Mucosa of rectum (tissue), 2 donors: ENCODE measurements around the gene CREBBP.

Experiments
- H3K27ac ChIP-seq, 2 donors: one replicate each; pipeline ENCODE4 v1.7.0; 2013; ENCODE audit warnings: inconsistent platforms in 2 of 2, low read depth in 2 of 2, low read length in 2 of 2
- H3K27me3 ChIP-seq, 2 donors: one replicate each; pipeline ENCODE4 v1.7.0; 2013; ENCODE audit warnings: low read length in 2 of 2; ENCODE audit not compliant: control insufficient read depth in 2 of 2, insufficient read depth in 2 of 2
- H3K36me3 ChIP-seq, 2 donors: one replicate each; pipeline ENCODE4 v1.7.0; 2013; ENCODE audit warnings: low read length in 2 of 2; ENCODE audit not compliant: control insufficient read depth in 2 of 2, insufficient read depth in 2 of 2
- H3K4me1 ChIP-seq, 2 donors: one replicate each; pipeline ENCODE4 v1.7.0; 2013; ENCODE audit warnings: low read length in 2 of 2, mild to moderate bottlenecking in 1 of 2; ENCODE audit not compliant: control insufficient read depth in 2 of 2, insufficient read depth in 2 of 2
- H3K4me3 ChIP-seq, 2 donors: one replicate each; pipeline ENCODE4 v1.7.0; 2013; ENCODE audit warnings: low read length in 2 of 2
- H3K9ac ChIP-seq, 2 donors: one replicate each; pipeline ENCODE4 v1.7.0; 2013; ENCODE audit warnings: low read length in 2 of 2, low read depth in 1 of 2, mild to moderate bottlenecking in 1 of 2
- H3K9me3 ChIP-seq, 2 donors: one replicate each; pipeline ENCODE4 v1.7.0; 2013; ENCODE audit warnings: low read length in 2 of 2; ENCODE audit not compliant: control insufficient read depth in 2 of 2
- donor health status: healthy.
- donor health status: Normal muscosa, but diverticular disease.

CREBBP gene

GRCh38 chr16:3872216-3872895 lies 8.2 kb downstream of the CREBBP start:
- Histone ChIP-seq H3K4me3 (no peak overlapping the region), H3K9ac (no peak overlapping the region), H3K27ac (no peak overlapping the region), H3K36me3 (peaks cover 0 to 4% of the 10 kb centered on the region in 2 donors), H3K4me1 (peaks cover 25% of the 10 kb centered on the region in 2 donors), H3K9me3 (no peaks in the 10 kb centered on the region), H3K27me3 (no peaks in the 10 kb centered on the region)

GRCh38 chr16:3868967-3869366 lies 11.5 kb downstream of the CREBBP start:
- no peaks in the 10 kb centered on the region for H3K27me3 ChIP-seq
- H3K4me1 ChIP-seq = peaks cover 9 to 15% of the 10 kb centered on the region in 2 donors
- H3K36me3 ChIP-seq = peaks cover 0 to 4% of the 10 kb centered on the region in 2 donors
- no peak overlapping the region for H3K27ac ChIP-seq
- no peaks in the 10 kb centered on the region for H3K9me3 ChIP-seq
- H3K4me3 ChIP-seq = no peak overlapping the region
- no peak overlapping the region for H3K9ac ChIP-seq

- H3K27me3 ChIP-seq = no peaks in the 10 kb centered on the region
- H3K9ac ChIP-seq = no peak overlapping the region
- peaks cover 12 to 19% of the 10 kb centered on the region in 2 donors for H3K4me1 ChIP-seq
These were observed 12.0 kb downstream of the CREBBP start for GRCh38 chr16:3868556-3868955.

GRCh38 chr16:3866703-3867431 lies 13.6 kb downstream of the CREBBP start:
- Histone ChIP-seq H3K4me3 (no peak overlapping the region), H3K27me3 (no peaks in the 10 kb centered on the region), H3K9ac (no peak overlapping the region), H3K9me3 (no peaks in the 10 kb centered on the region), H3K4me1 (peaks cover 11 to 14% of the 10 kb centered on the region in 2 donors), H3K27ac (no peak overlapping the region), H3K36me3 (no peaks in the 10 kb centered on the region)

More at GRCh38 chr16:3868556-3868955, 12.0 kb downstream of the CREBBP start:
- H3K36me3 ChIP-seq = peaks cover 0 to 3% of the 10 kb centered on the region in 2 donors
- no peak overlapping the region for H3K27ac ChIP-seq
- no peaks in the 10 kb centered on the region for H3K9me3 ChIP-seq
- H3K4me3 ChIP-seq = no peak overlapping the region

DNA sequence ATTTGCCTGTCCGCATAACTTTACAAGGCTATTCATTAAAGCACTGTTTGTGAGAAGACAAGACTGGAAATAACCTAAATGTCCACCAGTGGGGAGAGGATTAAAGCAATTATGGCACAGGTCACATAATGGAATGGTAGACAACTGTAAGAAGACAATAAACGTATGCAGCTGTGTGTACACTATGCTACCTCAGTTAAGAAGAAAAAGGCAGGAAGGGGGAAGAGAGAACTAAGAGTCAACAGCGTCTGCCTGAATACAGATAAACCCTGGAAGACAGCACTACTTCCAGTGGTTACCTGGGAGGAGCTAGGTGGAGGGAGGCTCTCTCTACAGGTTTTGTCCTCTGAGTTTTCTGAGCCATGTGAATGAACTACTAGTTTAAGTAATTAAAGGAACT lies 15.3 kb downstream of the CREBBP start:
- H3K4me1 ChIP-seq = peaks cover 9 to 10% of the 10 kb centered on the region in 2 donors

DNA sequence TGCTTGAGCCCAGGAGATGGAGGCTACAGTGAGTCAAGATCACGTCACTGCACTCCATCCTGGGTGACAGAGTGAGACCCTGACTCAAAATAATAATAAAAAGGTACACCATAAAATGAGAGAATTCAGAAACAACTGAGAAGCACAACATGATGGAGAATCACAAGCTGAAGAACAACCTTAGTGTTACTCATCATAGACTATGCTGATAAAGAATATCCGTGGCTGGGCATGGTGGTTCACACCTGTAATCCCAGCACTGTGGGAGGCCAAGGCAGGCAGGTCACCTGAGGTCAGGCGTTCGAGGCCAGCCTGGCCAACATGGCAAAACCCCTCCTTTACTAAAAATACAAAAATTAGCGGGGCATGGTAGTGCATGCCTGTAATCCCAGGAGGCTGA lies 16.0 kb downstream of the CREBBP start:
- Histone ChIP-seq H3K4me1 (peaks cover 9 to 10% of the 10 kb centered on the region in 2 donors), H3K4me3 (no peak overlapping the region), H3K9me3 (no peaks in the 10 kb centered on the region), H3K9ac (no peak overlapping the region), H3K27ac (no peak overlapping the region), H3K27me3 (no peaks in the 10 kb centered on the region), H3K36me3 (no peaks in the 10 kb centered on the region)

More for the DNA sequence above, 15.3 kb downstream of the CREBBP start:
- H3K9me3 ChIP-seq = no peaks in the 10 kb centered on the region
- H3K9ac ChIP-seq = no peak overlapping the region
- no peak overlapping the region for H3K4me3 ChIP-seq
- no peaks in the 10 kb centered on the region for H3K36me3 ChIP-seq
- H3K27ac ChIP-seq = no peak overlapping the region
- no peaks in the 10 kb centered on the region for H3K27me3 ChIP-seq

DNA sequence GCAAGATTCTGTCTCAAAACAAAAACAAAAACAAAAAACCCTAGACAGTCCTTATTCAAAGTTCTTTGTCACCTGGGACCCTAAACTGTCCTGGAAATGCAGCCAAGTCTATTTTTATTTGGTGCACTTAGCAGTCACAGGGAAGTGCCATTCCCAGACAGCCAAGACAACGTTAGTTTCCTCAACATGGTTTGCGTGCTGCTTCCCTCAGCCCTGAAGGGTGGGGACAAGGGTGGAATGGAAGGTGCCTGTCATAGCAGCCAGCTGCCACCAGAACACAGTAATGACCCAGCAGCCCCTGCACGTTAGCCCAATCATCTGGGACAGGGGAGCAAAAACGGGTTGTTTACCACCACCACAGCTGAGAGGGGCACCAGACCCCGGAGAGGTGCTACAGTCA lies 16.9 kb downstream of the CREBBP start:
- H3K4me3 ChIP-seq = no peak overlapping the region
- H3K36me3 ChIP-seq = no peaks in the 10 kb centered on the region
- H3K27me3 ChIP-seq = no peaks in the 10 kb centered on the region
- H3K4me1 ChIP-seq = peaks cover 9 to 10% of the 10 kb centered on the region in 2 donors
- no peak overlapping the region for H3K27ac ChIP-seq
- no peak overlapping the region for H3K9ac ChIP-seq
- H3K9me3 ChIP-seq = no peaks in the 10 kb centered on the region

- H3K27me3 ChIP-seq = no peaks in the 10 kb centered on the region
- no peak overlapping the region for H3K4me3 ChIP-seq
- H3K4me1 ChIP-seq = peaks cover 9 to 17% of the 10 kb centered on the region in 2 donors
- no peaks in the 10 kb centered on the region for H3K9me3 ChIP-seq
- H3K27ac ChIP-seq = no peak overlapping the region
- H3K36me3 ChIP-seq = no peaks in the 10 kb centered on the region
- H3K9ac ChIP-seq = no peak overlapping the region
These were observed 18.6 kb downstream of the CREBBP start for GRCh38 chr16:3861808-3862451.

- H3K27ac ChIP-seq = no peak overlapping the region
- no peaks in the 10 kb centered on the region for H3K9me3 ChIP-seq
- no peak overlapping the region for H3K9ac ChIP-seq
- H3K4me3 ChIP-seq = no peak overlapping the region
- H3K36me3 ChIP-seq = no peaks in the 10 kb centered on the region
- H3K27me3 ChIP-seq = no peaks in the 10 kb centered on the region
- peaks cover 14% of the 10 kb centered on the region in 2 donors for H3K4me1 ChIP-seq
These were observed 20.6 kb downstream of the CREBBP start for GRCh38 chr16:3859889-3860288.

DNA sequence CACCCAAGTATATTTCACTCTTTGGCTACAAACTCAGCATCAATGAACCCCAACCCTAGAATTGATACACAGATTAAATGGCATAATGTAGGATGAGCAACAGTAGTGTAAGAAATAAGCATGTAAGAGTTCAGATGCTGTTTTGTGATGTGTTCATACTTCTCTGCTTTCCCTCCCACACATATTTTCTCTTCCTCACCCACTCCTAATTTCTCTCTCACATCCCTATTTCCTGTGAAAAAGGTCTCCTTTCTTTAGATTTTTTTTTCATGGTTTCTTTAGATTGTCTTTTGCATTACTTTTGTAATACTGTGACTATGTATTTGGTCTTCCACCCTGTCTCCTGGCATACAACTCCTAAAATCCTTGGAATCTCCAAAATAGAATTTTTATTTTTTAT lies 21.7 kb downstream of the CREBBP start:
- Histone ChIP-seq H3K9ac (no peak overlapping the region), H3K4me3 (no peak overlapping the region), H3K27me3 (no peaks in the 10 kb centered on the region), H3K27ac (no peak overlapping the region), H3K36me3 (peaks cover 0 to 4% of the 10 kb centered on the region in 2 donors), H3K9me3 (no peaks in the 10 kb centered on the region), H3K4me1 (peaks cover 9 to 13% of the 10 kb centered on the region in 2 donors)
